UCSD-AML1 (cell line): ENCODE data around the gene NCKIPSD.
A peak's percentile ranks its signal among the peaks of the same experiment; 100 is the strongest.

Source experiments
- DNase-seq: peaks from one replicate; lab custom pipeline; 2025; ENCODE audit not compliant: unreplicated experiment; lab: John Stamatoyannopoulos, UW

Gene NCKIPSD

DNA sequence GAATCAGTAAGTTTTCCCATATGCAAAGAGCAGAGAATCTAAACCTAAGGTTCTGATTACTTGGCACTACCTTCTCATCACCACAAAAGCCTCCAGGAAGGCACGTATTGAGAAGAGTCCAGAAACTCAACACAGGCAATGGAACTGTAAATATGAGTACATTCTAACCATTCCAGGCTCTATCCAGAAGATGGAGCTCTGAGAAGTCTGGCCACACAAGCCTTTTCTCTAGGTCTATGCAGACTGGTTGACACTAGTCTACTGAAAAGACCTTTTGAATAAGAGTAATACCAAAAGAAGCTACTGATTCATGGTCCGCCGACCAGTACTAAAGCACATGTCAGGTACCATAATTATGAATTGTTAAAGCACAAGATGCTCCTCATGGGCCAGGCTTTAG lies 12.2 kb upstream of the NCKIPSD start:
- no peak for DNase-seq

GRCh38 chr3:48696601-48697000 lies 10.9 kb upstream of the NCKIPSD start:
- DNase-seq, result no peak

GRCh38 chr3:48696156-48696555 lies 10.4 kb upstream of the NCKIPSD start:
- DNase-seq, result no peak

DNA sequence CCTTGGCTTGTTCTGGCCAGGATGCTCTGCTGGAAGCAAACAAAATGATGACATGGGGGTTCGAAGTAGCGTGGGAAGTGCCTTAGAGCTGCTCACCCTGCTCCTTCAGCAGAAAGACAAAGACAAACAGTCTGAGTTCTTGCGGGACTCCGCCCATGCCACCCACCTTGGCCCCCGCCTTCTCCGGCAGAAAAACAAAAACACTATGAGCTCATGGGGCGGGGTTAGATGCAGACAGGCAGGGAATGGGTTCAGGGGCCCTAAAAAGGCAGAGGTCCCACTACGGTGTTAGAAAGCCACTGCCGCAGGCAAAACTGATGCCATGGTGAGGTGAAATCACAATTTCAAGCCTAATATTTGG lies 9.7 kb upstream of the NCKIPSD start:
- no peak for DNase-seq

DNA sequence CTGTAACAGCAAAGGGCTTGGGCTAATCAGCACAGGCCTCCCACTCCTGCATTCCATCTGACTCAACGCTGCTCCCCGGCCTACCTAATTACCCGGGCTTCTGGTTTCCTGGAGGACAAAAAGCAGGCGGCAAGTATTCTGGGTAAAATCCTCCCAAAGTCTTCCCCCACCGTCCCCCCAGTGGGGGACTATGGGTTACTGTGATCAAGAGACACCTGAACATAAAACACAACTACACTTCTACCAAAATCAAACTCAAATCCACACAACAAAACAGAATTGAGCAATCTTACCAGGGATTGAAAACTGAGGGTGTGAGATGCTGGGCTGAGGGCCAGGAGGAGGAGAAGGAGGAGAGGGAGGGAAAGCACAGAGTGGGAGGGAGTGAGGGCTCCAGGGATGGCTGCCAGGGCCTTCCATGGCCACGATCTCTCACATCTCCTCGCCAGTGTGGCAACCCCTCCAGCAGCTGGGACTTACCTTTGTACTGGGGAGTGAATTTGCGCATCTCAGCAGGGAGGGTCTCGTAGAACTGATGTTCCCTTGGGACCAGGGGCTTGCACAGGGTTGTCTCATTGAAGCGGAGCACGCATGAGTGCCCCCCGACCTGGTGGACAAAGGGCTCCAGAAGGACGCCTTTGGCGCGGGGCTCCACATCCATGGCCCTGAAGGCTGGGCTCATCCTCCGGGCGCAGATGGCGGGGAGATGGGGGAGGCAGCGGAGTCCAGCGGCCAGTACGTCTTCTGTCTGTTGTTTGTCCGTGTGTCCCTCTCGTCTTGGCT lies 9.1 kb upstream of the NCKIPSD start:
- no peak for DNase-seq

DNA sequence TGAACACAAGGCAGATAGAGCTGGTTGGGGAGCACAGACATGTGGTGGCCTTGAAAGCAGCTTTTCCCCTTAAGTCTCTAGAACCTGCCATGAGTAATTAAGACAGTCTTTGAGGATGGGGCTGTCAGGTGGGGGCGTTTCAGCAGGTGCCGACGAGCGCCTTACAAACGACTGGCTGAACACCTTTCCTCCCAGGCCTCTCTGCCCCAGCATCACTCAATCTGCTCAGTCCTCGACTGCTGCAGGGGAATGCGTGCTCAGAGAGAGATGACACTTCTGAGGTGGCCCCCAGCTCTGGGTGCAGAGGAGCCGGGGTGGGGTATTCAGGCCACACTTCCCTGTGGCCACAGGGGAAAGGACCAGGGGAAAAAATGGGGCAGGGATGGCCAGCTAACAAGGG lies 8.1 kb upstream of the NCKIPSD start:
- DNase-seq, result no peak

DNA sequence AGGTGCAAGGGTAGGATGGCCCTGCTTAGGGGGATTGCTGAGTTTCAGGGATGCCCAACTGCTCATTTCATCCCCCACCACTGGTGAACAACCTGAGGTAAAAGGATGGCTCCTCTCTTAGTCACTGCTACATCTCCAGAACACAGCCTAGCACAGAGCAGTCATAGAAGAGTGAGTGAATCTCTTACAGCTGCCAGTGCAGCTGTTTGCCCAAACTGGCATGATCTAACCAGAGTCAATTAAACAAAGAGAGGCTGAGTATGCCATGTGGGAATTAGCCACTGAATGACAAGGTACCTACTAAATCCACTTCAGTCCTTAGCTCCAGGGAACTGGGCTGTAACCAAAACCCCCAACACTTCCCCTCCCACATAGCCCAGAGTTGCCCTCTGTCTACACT lies 6.8 kb upstream of the NCKIPSD start:
- DNase-seq, result no peak

GRCh38 chr3:48690846-48691458 lies 5.2 kb upstream of the NCKIPSD start:
- no peak for DNase-seq

GRCh38 chr3:48689384-48689783 lies 3.7 kb upstream of the NCKIPSD start:
- DNase-seq, result no peak

GRCh38 chr3:48688737-48689075 lies 3.0 kb upstream of the NCKIPSD start:
- no peak for DNase-seq

- DNase-seq, result no peak
Observed at GRCh38 chr3:48688032-48688736, 2.5 kb upstream of the NCKIPSD start.

DNA sequence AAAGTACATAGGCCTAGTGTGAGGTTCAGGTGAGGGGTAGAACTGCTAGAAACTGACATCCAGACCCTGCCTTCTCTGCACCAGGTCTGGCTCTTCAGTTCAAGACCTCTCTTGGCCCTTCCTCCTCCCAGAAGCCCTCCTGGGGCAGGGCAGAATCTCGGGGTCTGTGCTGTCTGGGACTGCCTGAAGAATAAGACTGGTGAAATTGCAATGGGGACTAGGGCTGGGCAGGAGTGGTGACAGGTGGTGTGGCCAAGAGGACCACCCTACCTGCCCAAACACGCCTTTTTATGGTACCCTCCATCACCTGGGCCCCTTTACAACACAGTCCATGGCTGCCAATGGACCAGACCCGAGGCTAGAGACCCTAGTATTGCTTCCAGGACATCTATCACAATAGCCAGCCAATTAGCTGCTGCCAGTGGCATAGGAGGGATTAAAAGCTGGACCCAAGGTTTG lies 1.5 kb upstream of the NCKIPSD start:
- no peak for DNase-seq

DNA sequence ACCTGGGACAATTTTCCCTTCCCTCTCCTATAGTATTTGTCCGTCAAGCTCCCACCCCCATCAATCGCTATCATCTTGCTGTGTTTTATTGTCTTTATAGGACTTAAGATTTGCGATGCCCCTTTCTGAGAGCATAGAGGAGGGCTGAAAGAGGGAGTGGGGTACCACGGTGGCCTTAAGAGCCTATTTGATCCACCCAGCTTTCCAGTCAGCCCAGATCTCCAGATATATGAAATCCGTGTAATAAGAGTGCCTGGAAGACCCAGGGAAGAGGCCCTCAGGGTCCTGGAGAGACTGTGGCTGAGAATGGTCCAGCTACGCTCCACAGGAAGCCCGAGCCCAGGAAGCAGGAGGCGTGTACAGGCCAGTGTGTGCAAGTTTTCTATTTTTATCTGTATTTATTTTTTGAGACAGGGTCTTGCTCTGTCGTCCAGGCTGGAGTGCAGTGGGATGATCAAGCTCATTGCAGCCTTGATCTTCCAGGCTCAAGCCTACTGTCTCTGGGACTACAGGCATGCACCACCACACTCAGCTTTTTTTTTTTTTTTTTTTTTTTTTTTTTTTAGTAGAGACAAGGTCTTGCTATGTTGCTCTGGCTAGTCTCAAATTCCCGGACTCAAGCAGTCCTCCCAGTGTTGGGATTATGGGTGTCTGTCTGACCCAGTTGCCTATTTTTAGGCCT lies 964 bp upstream of the NCKIPSD start:
- peak; percentile 29 for DNase-seq

DNA sequence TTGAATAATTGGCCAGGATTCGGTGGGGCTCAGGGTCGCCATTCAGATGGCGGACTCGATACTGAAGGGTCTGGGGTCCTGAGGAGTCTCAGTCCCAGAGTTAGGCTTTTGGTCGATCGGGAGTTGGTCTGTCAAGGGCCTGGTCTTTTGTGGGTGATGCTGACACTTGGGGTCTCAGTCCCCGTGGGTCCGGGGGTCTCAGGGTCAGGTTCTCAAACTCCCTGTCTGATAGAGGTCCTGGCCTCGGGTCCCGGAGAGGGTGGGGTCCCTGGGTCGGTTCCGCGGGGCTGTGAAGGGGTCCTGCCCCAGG lies 467 bp downstream of the NCKIPSD start:
- DNase-seq, result no peak

DNA sequence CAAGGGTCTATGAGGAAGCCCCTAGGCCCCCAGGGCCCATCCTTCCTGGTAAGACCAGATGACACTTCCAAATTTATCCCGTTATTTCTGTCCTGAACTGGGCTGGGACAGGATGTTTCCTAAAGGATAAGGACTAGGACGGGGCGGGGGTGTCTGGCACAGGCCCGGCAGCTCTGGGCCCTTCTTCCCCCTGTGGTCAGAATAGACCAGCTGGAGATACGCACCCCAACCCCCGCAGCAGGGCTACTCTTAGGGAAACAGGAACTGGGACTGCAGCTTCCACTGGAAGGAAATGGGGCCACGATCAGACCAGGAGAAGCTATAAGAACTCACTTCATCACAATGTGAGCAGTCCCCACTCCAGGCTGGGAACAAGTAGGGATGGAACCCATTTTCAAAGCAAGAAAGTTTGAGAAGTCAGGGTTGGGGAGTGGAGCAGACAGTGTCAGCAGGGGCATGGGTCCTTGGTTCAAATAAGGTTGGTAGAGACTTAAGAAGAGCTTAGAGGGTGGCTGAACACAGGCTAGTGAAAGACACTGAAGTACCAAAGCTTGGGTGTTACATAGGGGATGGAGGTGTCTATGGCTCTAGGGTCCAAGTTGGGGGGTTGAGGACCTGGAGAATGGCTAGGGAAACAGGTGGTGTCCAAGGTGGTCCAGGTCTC lies 1.1 kb downstream of the NCKIPSD start:
- peak; percentile 58 for DNase-seq

DNA sequence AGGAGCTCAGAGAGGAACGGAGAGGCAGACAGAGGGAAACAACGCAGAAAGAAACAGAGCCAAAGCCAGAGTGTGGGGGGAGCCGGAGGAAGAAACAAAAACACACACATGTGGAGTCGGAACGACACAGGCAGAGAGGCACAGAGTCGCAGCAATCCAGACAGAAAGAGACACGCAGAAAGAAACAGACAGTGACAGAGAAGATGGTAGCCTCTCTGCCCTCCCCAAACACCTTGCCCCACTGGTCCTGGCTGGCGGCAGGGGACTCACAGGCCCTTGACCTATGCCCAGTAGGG lies 1.7 kb downstream of the NCKIPSD start:
- no peak for DNase-seq

DNA sequence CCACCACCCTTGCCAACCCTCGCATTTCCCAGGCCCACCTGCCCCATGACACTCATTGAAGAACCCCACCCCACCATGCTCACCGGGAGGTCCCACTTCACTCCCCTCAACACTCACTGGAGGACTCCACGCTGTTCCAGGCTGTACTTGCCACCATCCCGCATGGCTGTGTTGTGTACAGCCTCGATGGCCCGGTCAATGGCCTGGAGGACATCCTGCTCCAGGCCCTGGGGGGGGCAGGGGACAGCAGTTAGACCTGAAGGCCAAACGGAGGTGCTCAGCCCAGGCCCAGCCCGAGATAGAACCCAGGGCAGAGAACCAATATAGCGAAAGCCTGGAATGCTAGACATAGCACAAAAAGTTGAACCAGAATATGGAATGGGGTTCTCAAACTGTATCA lies 2.9 kb downstream of the NCKIPSD start:
- no peak for DNase-seq

GRCh38 chr3:48681974-48682610 lies 3.6 kb downstream of the NCKIPSD start:
- DNase-seq, result no peak

- DNase-seq, result no peak
Observed at GRCh38 chr3:48681541-48681880, 4.2 kb downstream of the NCKIPSD start.

- no peak for DNase-seq
Observed at GRCh38 chr3:48680811-48681540, 4.7 kb downstream of the NCKIPSD start.
